ENCODE results near the gene ASNSD1.
"Not testable (repeated sequence)": the region's sequence is repeated elsewhere in the genome, so short reads cannot be mapped to it uniquely, and the experiment has no call there.

Gene ASNSD1

GRCh38 chr2:189685540-189686229 is 24.4 kb downstream of the ASNSD1 start:
- no peak for DNase-seq (ENCODE audit: low read depth in 2 of 2)

GRCh38 chr2:189687796-189688195 is 26.5 kb downstream of the ASNSD1 start:
- DNase-seq (ENCODE audit: low read depth in 2 of 2): not testable (repeated sequence)

GRCh38 chr2:189696223-189696622 is 35.0 kb downstream of the ASNSD1 start:
- DNase-seq (ENCODE audit: low read depth in 2 of 2): no peak

- peak in 1 of 2 donors; percentile 10 for DNase-seq (ENCODE audit: low read depth in 2 of 2)
Measured at GRCh38 chr2:189698020-189698887, 37.0 kb downstream of the ASNSD1 start.

- DNase-seq (ENCODE audit: low read depth in 2 of 2): no peak
Measured at GRCh38 chr2:189700681-189701080, 39.4 kb downstream of the ASNSD1 start.

- no peak for DNase-seq (ENCODE audit: low read depth in 2 of 2)
Measured at GRCh38 chr2:189702071-189702470, 40.8 kb downstream of the ASNSD1 start.

GRCh38 chr2:189709501-189710221 is 48.4 kb downstream of the ASNSD1 start:
- no peak for DNase-seq (ENCODE audit: low read depth in 2 of 2)

- DNase-seq (ENCODE audit: low read depth in 2 of 2): not testable (repeated sequence)
Measured at GRCh38 chr2:189717593-189717992, 56.3 kb downstream of the ASNSD1 start.

- no peak for DNase-seq (ENCODE audit: low read depth in 2 of 2)
Measured at GRCh38 chr2:189719571-189719970, 58.3 kb downstream of the ASNSD1 start.
